SJSA1 (cell line): ENCODE measurements around the gene HOXD12. TPM values are rescaled to one million over a fixed set of nuclear protein-coding genes. Genes with fewer than 3 reads are reported as not detected.

Source experiments
- DNase-seq, 2 experiments: peaks; one replicate each; pipeline ENCODE4 v3.0.0-alpha.2; 2015 to 2020; ENCODE audit warnings: low spot score in 2 of 2, low read depth in 1 of 2
- H3K27ac ChIP-seq: fragments of 250-450 bp; sonication (Bioruptor Pico); 2 replicates; pipeline ENCODE4 v1.5.1; 2020; ENCODE audit warnings: mild to moderate bottlenecking, moderate library complexity
- H3K27me3 ChIP-seq: fragments of 250-450 bp; sonication (Bioruptor Pico); replicated peaks from 2 replicates; pipeline ENCODE4 v1.5.1; 2020; ENCODE audit warnings: mild to moderate bottlenecking, moderate library complexity
- H3K36me3 ChIP-seq: fragments of 250-450 bp; sonication (Bioruptor Pico); 2 replicates; pipeline ENCODE4 v1.5.1; 2020; ENCODE audit warnings: mild to moderate bottlenecking
- H3K4me1 ChIP-seq: fragments of 250-450 bp; sonication (Bioruptor Pico); replicated peaks from 2 replicates; pipeline ENCODE4 v1.6.1; 2021; ENCODE audit warnings: mild to moderate bottlenecking
- H3K4me3 ChIP-seq: fragments of 250-450 bp; sonication (Bioruptor Pico); 2 replicates; pipeline ENCODE4 v1.5.1; 2020; ENCODE audit warnings: mild to moderate bottlenecking
- H3K9me3 ChIP-seq: fragments of 250-450 bp; sonication (Bioruptor Pico); replicated peaks from 2 replicates; pipeline ENCODE4 v1.5.1; 2020; ENCODE audit warnings: mild to moderate bottlenecking
- total RNA-seq: library from RNA; depleted of rRNA; stranded (reverse); fragments of >200 nt; shearing (Covaris generic); gene quantifications from 2 replicates; pipeline ENCODE4 v1.2.3, GENCODE V29; 2014

The HOXD12 gene
- total RNA-seq, 1 experiment from 2014 or later, result 0.13 TPM

DNA sequence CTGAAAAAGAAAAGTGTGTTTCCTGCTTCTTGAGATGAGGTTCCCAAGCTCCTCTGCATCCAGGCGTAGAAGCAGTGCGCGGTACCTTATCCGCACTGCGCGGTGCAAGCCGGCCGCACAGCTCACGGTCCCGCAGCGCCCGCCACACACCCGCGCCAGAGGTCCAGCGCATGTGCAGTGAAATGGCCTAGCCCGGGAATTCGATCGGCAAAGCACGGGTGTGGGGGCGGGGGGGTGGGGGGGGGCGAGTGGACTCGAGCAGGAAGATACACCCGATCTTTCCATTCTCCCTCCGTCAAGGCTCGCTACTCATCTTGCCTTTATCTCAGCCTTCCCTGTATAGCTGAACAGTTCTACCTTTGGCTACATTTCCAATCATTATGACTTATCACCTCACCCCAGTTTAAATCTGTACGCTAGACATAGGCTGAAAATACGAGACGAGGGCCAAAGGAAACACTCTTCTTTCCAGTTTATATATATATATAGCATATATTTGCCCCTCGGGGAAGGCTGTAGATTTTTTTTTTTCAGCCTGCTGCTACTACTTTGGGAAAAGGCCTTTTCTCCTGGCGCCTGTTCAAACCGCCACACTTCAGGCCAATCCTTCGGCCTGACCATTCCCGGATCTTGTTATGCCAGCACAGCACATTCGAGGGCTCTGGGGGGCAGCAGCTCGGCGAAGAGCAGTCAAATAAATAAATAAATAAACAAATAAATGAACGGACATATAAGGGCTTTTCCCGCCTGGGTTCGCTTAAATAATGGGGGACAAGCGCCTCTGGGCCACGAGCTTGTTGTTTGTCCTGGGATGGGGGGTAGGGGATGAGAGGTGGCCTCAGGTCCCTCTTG is 40.3 kb downstream of the HOXD12 start:
- Histone ChIP-seq H3K9me3 (no peaks in the 10 kb centered on the region), H3K4me3 (peak overlapping the region; percentile 53), H3K27me3 (no peaks in the 10 kb centered on the region), H3K27ac (peak overlapping the region; percentile 67), H3K36me3 (no peaks in the 10 kb centered on the region), H3K4me1 (peaks cover 21% of the 10 kb centered on the region)
- no peak for DNase-seq

- peak overlapping the region; percentile 67 for H3K27ac ChIP-seq
- no peaks in the 10 kb centered on the region for H3K9me3 ChIP-seq
- H3K4me1 ChIP-seq, result peaks cover 13% of the 10 kb centered on the region
- DNase-seq, result peak; percentile 85 to 94
- no peaks in the 10 kb centered on the region for H3K27me3 ChIP-seq
- H3K4me3 ChIP-seq, result peak overlapping the region; percentile 53
- no peaks in the 10 kb centered on the region for H3K36me3 ChIP-seq
These were observed 41.1 kb downstream of the HOXD12 start for GRCh38 chr2:176140513-176141317.

GRCh38 chr2:176142281-176142680 is 42.7 kb downstream of the HOXD12 start:
- H3K9me3 ChIP-seq, result no peaks in the 10 kb centered on the region
- no peaks in the 10 kb centered on the region for H3K36me3 ChIP-seq
- no peak overlapping the region for H3K27ac ChIP-seq
- H3K4me3 ChIP-seq, result no peak overlapping the region
- peaks cover 12% of the 10 kb centered on the region for H3K4me1 ChIP-seq
- H3K27me3 ChIP-seq, result no peaks in the 10 kb centered on the region
- no peak for DNase-seq

GRCh38 chr2:176145085-176145969 is 45.7 kb downstream of the HOXD12 start:
- Histone ChIP-seq H3K4me3 (no peak overlapping the region), H3K27me3 (no peaks in the 10 kb centered on the region), H3K4me1 (peaks cover 8% of the 10 kb centered on the region)

DNA sequence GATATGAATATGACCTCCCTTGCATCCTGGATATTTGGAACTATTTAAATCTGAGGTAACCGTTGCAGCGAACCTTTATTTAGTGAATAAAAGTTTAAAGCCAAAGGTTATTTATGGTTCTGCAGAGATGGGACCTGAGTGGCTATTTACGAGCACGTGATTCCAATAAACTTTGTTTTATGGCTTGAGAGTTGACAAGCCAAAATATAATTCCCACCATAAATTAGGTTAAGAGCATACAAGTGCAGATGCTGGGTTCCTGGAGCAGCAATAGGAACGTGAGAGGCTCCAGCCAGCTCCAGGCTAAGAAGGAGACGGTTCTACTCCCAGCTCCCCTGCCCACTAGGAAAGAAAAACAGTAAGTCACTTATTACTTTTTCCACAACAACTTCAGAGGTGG is 46.5 kb downstream of the HOXD12 start:
- Histone ChIP-seq H3K27me3 (no peaks in the 10 kb centered on the region), H3K4me3 (no peak overlapping the region), H3K36me3 (no peaks in the 10 kb centered on the region; the same call in 1 of the 2 replicates), H3K4me1 (peaks cover under 1% of the 10 kb centered on the region; the same call in 1 of the 2 replicates), H3K27ac (no peak overlapping the region), H3K9me3 (no peaks in the 10 kb centered on the region)
- DNase-seq, result no peak

More at GRCh38 chr2:176145085-176145969, 45.7 kb downstream of the HOXD12 start:
- DNase-seq, result no peak
- Histone ChIP-seq H3K27ac (no peak overlapping the region), H3K36me3 (no peaks in the 10 kb centered on the region; the same call in 1 of the 2 replicates), H3K9me3 (no peaks in the 10 kb centered on the region)

DNA sequence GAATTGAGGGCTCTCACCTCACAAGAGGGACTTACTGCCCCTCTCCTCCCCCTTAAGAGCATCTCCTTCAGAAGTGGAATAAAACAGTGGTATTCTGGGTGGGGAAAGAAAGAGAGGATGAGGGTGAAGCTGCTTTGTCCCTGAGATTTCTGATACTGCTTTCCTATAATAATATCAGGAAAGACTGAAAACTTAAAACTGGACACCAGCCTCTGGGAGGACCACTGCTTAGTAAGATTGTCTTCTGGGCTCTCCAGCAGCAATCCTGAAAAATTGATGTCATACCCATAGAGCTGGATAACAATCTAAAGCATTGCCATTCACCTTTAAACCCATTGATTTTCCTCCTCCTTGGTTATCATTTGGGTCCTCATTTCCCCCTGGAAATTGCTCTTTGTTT is 47.0 kb downstream of the HOXD12 start:
- no peak for DNase-seq
- Histone ChIP-seq H3K4me1 (no peaks in the 10 kb centered on the region), H3K9me3 (no peaks in the 10 kb centered on the region), H3K27ac (no peak overlapping the region), H3K36me3 (no peaks in the 10 kb centered on the region; the same call in 1 of the 2 replicates), H3K27me3 (no peaks in the 10 kb centered on the region), H3K4me3 (no peak overlapping the region)

GRCh38 chr2:176147210-176147799 is 47.7 kb downstream of the HOXD12 start:
- H3K27ac ChIP-seq, result no peak overlapping the region
- no peaks in the 10 kb centered on the region for H3K27me3 ChIP-seq
- H3K36me3 ChIP-seq, result no peaks in the 10 kb centered on the region; the same call in 1 of the 2 replicates
- H3K4me1 ChIP-seq, result no peaks in the 10 kb centered on the region
- no peaks in the 10 kb centered on the region for H3K9me3 ChIP-seq
- no peak overlapping the region for H3K4me3 ChIP-seq
- DNase-seq, result no peak

- no peak overlapping the region for H3K27ac ChIP-seq
- peaks cover 4% of the 10 kb centered on the region; the same call in 1 of the 2 replicates for H3K36me3 ChIP-seq
- H3K27me3 ChIP-seq, result no peaks in the 10 kb centered on the region
- DNase-seq, result no peak
- no peaks in the 10 kb centered on the region for H3K9me3 ChIP-seq
- H3K4me1 ChIP-seq, result no peaks in the 10 kb centered on the region
- H3K4me3 ChIP-seq, result no peak overlapping the region
These were observed 48.4 kb downstream of the HOXD12 start for GRCh38 chr2:176147800-176148496.

- Histone ChIP-seq H3K4me3 (no peak overlapping the region), H3K36me3 (peaks cover 4% of the 10 kb centered on the region; the same call in 1 of the 2 replicates), H3K4me1 (no peaks in the 10 kb centered on the region), H3K27me3 (no peaks in the 10 kb centered on the region), H3K27ac (no peak overlapping the region), H3K9me3 (no peaks in the 10 kb centered on the region)
- DNase-seq, result no peak
These were observed 49.3 kb downstream of the HOXD12 start for GRCh38 chr2:176148751-176149421.

- H3K4me1 ChIP-seq, result no peaks in the 10 kb centered on the region
- no peak for DNase-seq
- no peak overlapping the region for H3K27ac ChIP-seq
- peaks cover 4% of the 10 kb centered on the region; the same call in 1 of the 2 replicates for H3K36me3 ChIP-seq
- no peaks in the 10 kb centered on the region for H3K27me3 ChIP-seq
- no peak overlapping the region for H3K4me3 ChIP-seq
- no peaks in the 10 kb centered on the region for H3K9me3 ChIP-seq
These were observed 49.9 kb downstream of the HOXD12 start for GRCh38 chr2:176149481-176149938.

GRCh38 chr2:176149939-176150583 is 50.5 kb downstream of the HOXD12 start:
- Histone ChIP-seq H3K27ac (no peak overlapping the region), H3K36me3 (peaks cover 9% of the 10 kb centered on the region; the same call in 1 of the 2 replicates), H3K4me1 (no peaks in the 10 kb centered on the region), H3K9me3 (no peaks in the 10 kb centered on the region), H3K4me3 (no peak overlapping the region), H3K27me3 (no peaks in the 10 kb centered on the region)
- DNase-seq, result no peak
